GM18505 (cell line): ENCODE data around the gene CTAGE8.
"Not testable (repeated sequence)": the region's sequence is repeated elsewhere in the genome, so short reads cannot be mapped to it uniquely, and the experiment has no call there.

ENCODE experiments used
- ATAC-seq: cut with Tn5 transposase; IDR thresholded peaks from one replicate; pipeline ENCODE4 v1.9.1; 2021; ENCODE audit not compliant: unreplicated experiment
- POLR2A ChIP-seq: IDR thresholded peaks from 4 replicates; pipeline ENCODE4 v1.6.1; 2011; ENCODE audit warnings: borderline replicate concordance; ENCODE audit not compliant: insufficient read depth, insufficient read length; ENCODE audit errors: extremely low read depth

CTAGE8 gene

DNA sequence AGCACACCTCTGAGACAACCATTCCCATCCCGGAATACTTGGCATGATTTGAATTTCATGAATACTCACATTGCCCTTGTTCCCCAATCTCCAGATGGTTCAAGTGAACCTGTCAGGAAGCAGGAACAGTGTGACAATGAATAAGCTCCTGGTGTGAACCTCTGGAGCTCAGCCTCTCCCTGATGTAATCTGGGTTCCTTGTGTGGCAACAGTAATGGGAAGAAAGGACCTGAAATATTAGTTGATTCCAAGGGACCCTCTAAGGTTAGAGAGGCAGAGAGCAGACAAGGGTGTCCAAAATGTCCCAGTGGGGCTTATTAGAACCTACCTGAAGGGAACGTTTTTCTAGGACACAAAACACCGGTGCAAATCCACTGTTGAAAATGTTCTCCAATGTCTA is 13.0 kb downstream of the CTAGE8 start:
- TF ChIP-seq POLR2A = no peak
- ATAC-seq = no peak

DNA sequence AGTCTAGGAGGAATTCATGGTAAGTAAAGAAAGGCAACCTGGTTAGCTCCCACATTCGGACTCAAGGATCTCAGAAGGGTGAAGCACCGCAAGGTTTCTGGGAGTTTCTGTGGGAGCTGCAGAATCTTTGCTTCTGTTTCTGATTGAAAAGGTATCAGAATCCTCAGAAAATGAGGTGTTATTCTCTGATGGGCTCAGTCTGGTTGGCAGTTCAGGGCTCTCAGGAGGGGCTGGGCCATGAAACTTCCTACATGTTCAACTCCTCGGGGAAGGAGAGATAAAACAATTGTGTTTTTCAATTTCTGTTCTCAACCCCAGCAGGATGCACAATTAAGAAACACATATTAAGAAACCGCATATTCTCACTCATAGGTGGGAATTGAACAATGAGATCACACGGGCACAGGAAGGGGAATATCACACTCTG is 13.6 kb downstream of the CTAGE8 start:
- TF ChIP-seq POLR2A = no peak
- ATAC-seq = no peak

DNA sequence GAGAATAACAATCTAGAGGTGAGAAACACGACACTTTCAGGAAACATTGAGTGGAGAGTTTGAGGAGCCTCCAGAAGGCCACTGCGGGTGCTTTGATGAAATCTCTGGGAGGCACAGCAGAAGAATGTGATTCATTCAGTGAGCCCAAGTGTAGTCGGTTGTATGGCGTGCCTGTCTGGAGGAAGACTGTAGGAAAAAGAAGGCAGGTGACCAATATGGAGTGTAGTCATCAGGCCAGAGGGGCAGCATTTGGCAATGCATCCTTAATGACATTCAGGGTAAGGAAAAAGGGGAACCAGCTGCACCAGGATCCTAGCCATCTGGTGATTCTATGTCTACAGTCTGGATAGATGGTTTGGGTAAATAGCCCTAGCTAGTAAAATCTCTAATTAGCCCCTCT is 16.8 kb downstream of the CTAGE8 start:
- not testable (repeated sequence) for ATAC-seq

DNA sequence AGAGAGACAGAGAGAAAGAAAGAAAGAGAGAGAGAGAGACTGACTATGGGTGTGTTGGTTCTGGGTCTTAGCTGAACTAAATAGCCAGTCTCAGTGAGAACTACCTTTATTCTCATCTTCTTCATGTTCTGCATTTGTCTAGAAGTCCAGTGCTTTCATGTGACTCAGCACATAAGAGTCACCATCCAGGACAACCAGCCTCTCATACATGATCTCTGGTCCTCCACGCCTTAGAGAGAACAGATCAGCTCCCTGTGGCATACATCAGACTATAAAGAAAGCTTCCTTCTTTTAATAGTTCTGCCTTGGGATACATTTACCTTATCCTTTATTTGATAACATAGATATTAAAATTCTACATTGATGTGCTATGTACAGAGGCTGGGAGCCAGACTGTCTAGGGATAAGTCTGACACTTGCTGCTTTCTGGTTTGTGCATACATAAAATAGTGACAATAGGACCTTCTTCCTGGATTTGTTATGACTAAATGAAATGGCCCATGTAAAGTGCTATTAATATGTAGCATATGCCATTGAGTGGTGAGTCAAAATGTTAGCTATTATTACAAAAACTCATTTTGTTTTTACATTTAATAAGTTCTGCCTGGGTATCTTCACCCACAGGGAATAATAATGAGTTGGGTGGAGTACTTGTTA is 21.3 kb downstream of the CTAGE8 start:
- not testable (repeated sequence) for ATAC-seq

DNA sequence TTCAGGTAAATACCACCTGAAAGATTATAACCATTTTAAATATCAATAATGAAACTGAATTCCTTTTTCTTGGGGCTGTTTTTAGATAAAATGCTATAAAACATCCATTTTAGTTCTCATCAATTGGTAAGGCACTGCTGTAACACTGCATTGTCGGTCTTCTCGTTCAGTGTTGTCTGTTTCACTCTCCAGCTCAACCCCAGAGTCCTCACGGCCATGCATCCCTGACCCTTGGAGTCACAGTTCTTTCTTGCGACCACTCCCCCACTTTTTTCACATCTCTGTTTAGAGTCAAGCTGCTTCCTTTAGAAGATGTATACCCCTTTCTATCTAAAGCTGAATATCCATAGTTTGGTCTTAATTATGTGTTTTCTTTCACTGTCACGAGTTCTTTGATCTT is 22.1 kb downstream of the CTAGE8 start:
- ATAC-seq = not testable (repeated sequence)

DNA sequence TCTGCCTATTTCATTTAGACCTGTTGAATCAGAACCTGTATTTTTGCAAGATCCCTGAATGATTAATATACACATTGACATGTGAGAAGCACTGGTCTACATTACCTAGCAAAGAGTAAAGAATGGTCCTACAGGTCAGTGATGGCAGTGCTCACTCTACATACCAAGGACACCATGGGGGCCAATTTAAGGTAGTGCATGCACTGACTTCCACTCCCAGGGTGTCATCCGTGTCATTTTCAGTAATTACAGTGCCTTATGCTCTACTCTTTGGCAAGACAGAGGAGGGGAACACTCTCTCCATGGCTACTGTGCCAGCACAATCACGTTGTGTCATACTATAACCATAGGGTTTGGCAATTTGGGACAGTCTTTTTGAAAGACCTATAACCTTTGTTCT is 23.7 kb downstream of the CTAGE8 start:
- not testable (repeated sequence) for ATAC-seq

DNA sequence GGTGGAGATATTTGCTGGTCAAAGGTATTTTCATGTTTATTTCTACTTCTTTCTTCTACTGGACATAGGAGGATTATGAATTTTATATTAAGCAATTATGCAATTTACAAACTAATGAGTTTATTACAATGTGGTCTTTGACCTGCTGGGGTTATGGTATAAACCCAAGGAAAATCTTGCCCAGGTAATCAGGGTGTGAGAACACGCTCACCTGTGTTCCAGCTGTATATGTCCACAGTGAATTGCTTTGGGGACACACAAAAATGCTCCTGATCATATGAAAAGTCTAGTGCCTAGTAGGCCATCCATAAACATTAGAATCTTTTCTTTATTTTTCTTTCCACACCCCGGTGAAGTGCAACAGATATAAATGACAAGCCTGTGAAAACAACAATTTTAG is 29.7 kb downstream of the CTAGE8 start, which contains the start of gene OR2A42:
TSS of gene OR2A42 (minus strand) at position 241 of the 400 bp plus-strand sequence. CDS start 6,762 bp downstream, outside the sequence.
- ATAC-seq = not testable (repeated sequence)

DNA sequence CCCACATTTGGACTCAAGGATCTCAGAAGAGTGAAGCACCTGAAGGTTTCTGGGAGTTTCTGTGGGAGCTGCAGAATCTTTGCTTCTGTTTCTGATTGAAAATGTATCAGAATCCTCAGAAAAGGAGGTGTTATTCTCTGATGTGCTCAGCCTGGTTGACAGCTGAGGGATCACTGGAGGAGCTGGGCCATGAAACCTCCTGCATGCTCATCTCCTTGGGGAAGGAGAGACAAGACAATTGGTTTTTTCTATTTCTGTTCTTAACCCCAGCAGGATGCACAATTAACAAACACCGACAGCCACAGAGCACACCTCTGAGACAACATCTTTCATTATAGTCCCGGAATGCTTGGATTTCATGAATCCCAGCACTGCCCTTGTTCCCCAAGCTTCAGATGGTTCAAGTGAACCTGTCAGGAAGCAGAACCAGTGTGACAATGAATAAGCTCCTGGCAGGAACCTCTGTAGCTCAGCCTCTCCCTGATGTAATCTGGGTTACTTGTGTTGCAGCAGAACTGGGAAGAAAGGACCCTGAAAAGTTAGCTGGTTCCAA is 30.5 kb downstream of the CTAGE8 start:
- not testable (repeated sequence) for ATAC-seq

DNA sequence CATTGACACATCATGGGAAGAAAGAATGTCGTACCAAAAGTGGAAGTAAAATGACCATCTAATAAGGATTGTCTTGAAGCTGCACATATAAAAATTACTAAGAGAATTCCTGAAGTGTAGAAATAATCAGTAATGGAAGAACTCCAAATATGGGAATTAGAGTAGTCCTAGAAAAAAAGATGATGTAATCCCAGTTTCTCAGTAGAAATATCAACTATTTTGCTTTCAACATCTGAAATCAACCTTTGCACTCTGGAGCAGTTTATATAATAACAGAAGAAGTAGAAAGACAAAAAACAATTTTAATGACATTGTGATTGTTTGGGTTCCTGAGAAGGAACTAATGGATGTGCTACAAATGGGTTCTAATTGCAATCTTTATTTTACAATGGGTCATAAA is 36.0 kb downstream of the CTAGE8 start:
- ATAC-seq = not testable (repeated sequence)

DNA sequence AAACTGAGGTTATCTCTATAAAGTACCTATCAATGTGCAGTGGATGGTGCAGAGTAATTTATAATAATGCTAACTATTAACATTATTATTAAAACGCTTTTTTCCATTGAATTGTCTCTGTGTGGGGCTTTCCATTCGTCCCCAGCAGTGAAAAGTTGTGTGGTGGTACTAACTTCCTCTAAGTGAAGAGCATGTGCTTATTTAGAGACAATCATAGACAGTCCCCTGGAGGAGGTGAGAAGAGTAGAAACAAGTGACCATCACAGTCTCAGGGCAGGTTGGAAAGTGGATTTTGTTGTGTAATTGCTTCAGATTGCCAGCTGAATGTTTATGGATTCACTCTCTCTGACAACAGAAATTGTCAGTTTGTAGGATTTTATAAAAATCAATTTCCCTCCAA is 38.1 kb downstream of the CTAGE8 start:
- ATAC-seq = not testable (repeated sequence)

DNA sequence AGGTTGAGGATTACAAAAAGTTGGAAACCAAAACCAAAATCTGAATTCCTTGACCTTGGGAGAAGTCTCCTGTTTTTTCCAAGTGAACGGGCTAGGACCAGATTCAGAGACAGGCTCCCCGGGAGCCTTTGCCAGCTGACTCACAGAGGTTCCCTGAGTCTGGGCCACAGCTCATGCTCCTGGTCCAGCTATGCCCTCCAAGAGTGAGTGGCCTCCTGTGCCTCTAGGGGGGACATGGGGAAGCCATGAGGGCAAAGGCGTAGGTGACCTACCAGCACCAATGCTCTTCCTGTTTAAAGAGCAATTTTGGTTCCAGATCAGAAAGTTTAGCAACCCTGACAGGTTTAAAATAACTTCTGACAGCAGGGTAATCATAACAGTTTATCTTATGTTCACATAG is 40.3 kb downstream of the CTAGE8 start:
- not testable (repeated sequence) for ATAC-seq

DNA sequence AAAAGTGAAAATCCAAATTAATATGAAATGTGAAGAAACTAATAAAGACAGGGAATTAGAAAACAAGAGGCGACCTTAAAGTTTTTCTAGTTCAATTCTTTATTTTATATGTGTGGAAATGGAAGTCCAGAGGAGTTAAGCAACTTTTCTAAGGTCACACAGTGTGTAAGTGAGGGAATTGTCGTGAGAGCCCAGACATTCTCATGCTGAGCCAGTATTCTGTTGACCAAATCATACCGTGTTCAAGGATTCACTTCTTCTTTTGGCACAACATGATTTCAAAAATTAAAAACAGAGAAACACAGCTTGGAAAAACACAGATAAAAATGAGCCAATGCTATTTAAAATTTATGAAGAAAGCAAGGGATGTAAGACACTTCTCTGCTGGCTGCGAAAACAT is 42.2 kb downstream of the CTAGE8 start:
- ATAC-seq = not testable (repeated sequence)

DNA sequence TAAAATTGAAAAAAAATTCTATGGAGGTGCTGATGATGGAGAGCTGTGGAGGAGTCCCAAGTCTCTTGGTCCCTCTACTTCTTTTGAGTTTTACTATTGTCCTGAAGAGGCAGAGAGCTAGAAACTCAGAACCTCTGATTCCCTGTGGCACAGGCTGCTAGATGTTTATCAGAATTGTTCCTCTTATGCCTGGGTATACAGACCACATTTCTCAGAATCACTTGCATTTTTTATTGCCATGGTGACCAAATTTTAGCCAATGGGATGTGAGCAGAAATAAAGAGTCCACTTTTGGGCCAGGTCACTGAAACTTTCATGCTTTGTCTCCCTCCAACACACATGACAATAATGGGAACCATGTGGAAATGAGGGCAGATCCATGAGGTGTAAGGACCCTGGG is 45.4 kb downstream of the CTAGE8 start:
- ATAC-seq = not testable (repeated sequence)

DNA sequence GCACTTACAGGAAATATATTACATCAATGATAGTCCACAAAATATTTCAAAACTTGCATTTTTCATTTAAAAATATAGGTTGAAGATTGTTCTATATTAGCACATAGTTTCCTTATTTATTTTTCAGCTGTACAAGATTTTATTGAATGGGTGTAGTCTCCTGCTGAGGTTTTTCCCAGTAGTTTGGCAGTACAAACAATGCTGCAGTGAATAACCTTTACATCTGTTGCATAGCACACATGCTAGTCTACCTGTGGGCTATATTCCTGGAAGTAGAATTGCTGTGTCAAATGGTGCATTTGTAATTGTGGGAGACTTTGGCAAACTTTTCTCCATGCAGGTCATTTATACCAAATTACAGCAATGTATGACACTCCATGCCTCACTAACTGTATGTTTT is 48.6 kb downstream of the CTAGE8 start:
- ATAC-seq = not testable (repeated sequence)

DNA sequence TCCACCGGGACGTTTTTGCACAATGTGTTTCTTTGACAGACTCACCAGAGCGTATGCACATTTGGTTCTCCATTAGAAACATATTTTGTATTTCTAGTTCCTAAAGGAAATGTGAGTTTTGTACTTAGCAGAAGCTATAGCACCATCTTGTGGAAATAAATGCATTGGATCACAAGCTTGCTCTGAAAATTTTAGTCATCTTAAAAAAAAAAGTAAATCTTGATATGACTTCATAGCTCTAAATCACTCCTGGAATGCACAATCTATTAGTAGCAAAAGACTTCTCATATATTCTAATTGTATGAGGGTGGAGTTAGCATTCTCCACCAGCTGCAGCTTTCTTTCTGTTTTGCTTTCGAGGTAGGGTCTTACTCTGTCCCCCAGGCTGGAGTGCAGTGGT is 49.9 kb downstream of the CTAGE8 start:
- ATAC-seq = peak; percentile 52

DNA sequence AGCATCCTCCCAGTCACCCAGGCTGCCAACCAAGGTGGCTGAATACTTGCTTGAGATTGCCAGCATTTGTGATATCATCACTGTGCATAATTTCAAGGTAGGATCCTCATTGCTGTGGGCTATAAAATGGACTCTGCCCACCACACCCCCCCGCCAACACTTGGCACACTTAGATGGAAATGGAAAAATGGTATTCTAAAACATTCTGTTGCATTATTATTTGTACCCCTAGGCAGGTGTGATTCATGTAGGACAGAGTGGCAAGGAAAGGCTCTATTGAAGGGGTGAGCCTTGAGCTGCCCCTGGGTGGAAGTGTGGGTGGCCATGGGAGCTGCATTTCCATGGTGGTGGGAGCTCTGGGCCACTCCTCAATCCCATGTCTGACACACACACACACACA is 50.5 kb downstream of the CTAGE8 start:
- ATAC-seq = not testable (repeated sequence)

DNA sequence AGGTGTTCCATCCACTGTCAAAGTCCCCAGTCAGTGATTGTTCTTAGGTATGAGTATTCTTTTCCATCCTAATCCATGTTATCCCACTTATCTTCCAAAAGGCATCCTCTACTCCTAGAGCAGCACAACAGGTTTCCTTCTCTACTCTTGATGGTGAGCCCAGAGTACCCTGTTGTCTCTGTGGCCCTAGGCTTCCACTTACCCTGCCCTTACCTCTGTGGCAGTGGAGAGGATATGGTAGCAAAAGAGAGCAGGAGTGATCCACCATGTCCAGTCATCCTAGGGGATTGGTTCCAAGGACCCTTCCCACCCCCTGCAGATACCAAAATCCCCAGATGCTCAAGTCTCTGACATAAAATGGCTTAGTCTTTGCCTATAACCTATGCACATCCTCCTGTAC is 51.9 kb downstream of the CTAGE8 start:
- ATAC-seq = not testable (repeated sequence)
